Osteoblast (primary cell): ENCODE measurements around the gene EMP2. TPM values are rescaled to one million over a fixed set of nuclear protein-coding genes. Genes with fewer than 3 reads are reported as not detected.

Experiments
- DNase-seq: peaks from one replicate; pipeline ENCODE4 v3.0.0; 2011; ENCODE audit warnings: low spot score, mixed read lengths; ENCODE audit not compliant: insufficient read length; ENCODE audit errors: missing footprints
- H2AFZ ChIP-seq: 2 replicates; pipeline ENCODE4 v1.6.0; 2011; ENCODE audit warnings: mild to moderate bottlenecking, low read length
- H3K27ac ChIP-seq: 2 replicates; pipeline ENCODE4 v1.5.1; 2011; ENCODE audit warnings: mild to moderate bottlenecking, low read depth, low read length, moderate library complexity
- H3K27me3 ChIP-seq: 2 replicates; pipeline ENCODE4 v1.6.0; 2012; ENCODE audit warnings: mild to moderate bottlenecking, control low read depth, inconsistent platforms, low read length, moderate library complexity; ENCODE audit not compliant: insufficient read depth
- H3K36me3 ChIP-seq: 2 replicates; pipeline ENCODE4 v1.5.1; 2011; ENCODE audit warnings: mild to moderate bottlenecking, low read length, control low read depth, moderate library complexity; ENCODE audit not compliant: insufficient read depth
- H3K4me1 ChIP-seq: 2 replicates; pipeline ENCODE4 v1.5.1; 2011; ENCODE audit warnings: mild to moderate bottlenecking, low read length, control low read depth, moderate library complexity; ENCODE audit not compliant: insufficient read depth
- H3K4me2 ChIP-seq: 2 replicates; pipeline ENCODE4 v1.6.0; 2011; ENCODE audit warnings: mild to moderate bottlenecking, low read length; ENCODE audit not compliant: insufficient read depth
- H3K4me3 ChIP-seq: fragments of 200-600 bp; sonication (generic); 3 replicates; pipeline ENCODE4 v1.5.1; 2012; ENCODE audit warnings: mild to moderate bottlenecking, low read length, inconsistent platforms; ENCODE audit not compliant: insufficient read depth
- H3K79me2 ChIP-seq: 2 replicates; pipeline ENCODE4 v1.6.0; 2012; ENCODE audit warnings: mild to moderate bottlenecking, low read length, control low read depth, inconsistent platforms; ENCODE audit not compliant: insufficient read depth
- H3K9me3 ChIP-seq: 2 replicates; pipeline ENCODE4 v1.5.1; 2011; ENCODE audit warnings: low read depth, low read length, control low read depth
- H4K20me1 ChIP-seq: 2 replicates; pipeline ENCODE4 v1.6.0; 2012; ENCODE audit warnings: mild to moderate bottlenecking, low read length, control low read depth; ENCODE audit not compliant: insufficient read depth
- total RNA-seq: library from RNA; depleted of rRNA; stranded (reverse); fragments of >200 nt; gene quantifications from 2 replicates; pipeline ENCODE4 v1.2.3, GENCODE V29; 2012
- TF ChIP-seq, protein P1 (sequence below): IDR thresholded peaks from 2 replicates; pipeline ENCODE4 v1.5.1; 2011; ENCODE audit warnings: mild to moderate bottlenecking, low read depth, low read length, moderate library complexity; ENCODE audit errors: extremely low read depth

Gene EMP2
- total RNA-seq, 1 donor: 31.8 TPM

- no peak for DNase-seq
- Histone ChIP-seq H3K4me3 (no peak overlapping the region), H2AFZ (no peak overlapping the region)
Measured at GRCh38 chr16:10497132-10498101, 83.0 kb downstream of the EMP2 start.

GRCh38 chr16:10495031-10495345 is 85.4 kb downstream of the EMP2 start:
- DNase-seq: no peak
- H3K4me2 ChIP-seq: no peak overlapping the region
- H2AFZ ChIP-seq: no peak overlapping the region
- TF ChIP-seq, protein P1, sequence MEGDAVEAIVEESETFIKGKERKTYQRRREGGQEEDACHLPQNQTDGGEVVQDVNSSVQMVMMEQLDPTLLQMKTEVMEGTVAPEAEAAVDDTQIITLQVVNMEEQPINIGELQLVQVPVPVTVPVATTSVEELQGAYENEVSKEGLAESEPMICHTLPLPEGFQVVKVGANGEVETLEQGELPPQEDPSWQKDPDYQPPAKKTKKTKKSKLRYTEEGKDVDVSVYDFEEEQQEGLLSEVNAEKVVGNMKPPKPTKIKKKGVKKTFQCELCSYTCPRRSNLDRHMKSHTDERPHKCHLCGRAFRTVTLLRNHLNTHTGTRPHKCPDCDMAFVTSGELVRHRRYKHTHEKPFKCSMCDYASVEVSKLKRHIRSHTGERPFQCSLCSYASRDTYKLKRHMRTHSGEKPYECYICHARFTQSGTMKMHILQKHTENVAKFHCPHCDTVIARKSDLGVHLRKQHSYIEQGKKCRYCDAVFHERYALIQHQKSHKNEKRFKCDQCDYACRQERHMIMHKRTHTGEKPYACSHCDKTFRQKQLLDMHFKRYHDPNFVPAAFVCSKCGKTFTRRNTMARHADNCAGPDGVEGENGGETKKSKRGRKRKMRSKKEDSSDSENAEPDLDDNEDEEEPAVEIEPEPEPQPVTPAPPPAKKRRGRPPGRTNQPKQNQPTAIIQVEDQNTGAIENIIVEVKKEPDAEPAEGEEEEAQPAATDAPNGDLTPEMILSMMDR: no peak
- no peak overlapping the region for H3K4me3 ChIP-seq
- peaks cover 3% of the 10 kb centered on the region for H3K9me3 ChIP-seq
- no peaks in the 10 kb centered on the region for H3K79me2 ChIP-seq
- H3K27me3 ChIP-seq: no peaks in the 10 kb centered on the region
- no peaks in the 10 kb centered on the region for H3K36me3 ChIP-seq
- H3K27ac ChIP-seq: no peak overlapping the region
- H3K4me1 ChIP-seq: no peaks in the 10 kb centered on the region
- no peaks in the 10 kb centered on the region for H4K20me1 ChIP-seq

More at GRCh38 chr16:10497132-10498101, 83.0 kb downstream of the EMP2 start:
- Histone ChIP-seq H3K27ac (no peak overlapping the region), H4K20me1 (no peaks in the 10 kb centered on the region), H3K79me2 (no peaks in the 10 kb centered on the region), H3K4me2 (no peak overlapping the region), H3K36me3 (no peaks in the 10 kb centered on the region), H3K9me3 (peaks cover 3% of the 10 kb centered on the region), H3K27me3 (no peaks in the 10 kb centered on the region), H3K4me1 (no peaks in the 10 kb centered on the region)
- TF ChIP-seq, protein P1: no peak

DNA sequence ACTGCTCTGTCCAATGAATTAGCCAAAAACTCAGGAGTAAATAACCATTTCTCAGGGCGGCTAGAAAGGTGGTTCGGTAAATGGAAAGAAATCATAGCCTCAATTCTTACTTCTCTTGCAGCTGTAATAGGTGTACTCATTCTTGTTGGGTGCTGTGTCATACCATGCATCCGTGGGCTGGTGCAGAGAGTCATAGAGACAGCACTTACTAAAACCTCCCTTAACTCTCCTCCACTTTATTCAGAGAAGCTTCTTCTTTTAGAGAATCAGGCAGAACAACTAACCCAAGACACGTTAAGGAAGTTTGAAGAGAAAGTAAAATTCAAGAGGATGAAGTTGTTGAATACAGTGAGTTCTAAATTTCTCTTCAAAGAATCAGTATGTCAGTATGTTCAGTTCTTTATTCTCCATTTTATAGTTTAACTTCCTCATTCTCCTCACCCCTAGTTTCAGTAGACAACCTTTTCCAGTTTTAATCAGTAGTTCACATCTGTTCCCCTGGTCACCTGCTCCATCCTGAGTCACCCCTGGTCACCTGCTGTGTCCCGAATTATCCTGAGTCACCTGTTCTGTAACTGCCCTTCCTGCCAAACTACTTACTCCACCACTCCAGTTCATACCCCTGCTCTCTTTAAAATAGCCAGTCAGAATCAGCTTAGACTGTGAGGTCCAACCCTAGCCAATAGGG is 85.9 kb downstream of the EMP2 start:
- no peaks in the 10 kb centered on the region for H3K79me2 ChIP-seq
- H3K4me3 ChIP-seq: no peak overlapping the region
- H4K20me1 ChIP-seq: no peaks in the 10 kb centered on the region
- H2AFZ ChIP-seq: no peak overlapping the region
- H3K36me3 ChIP-seq: no peaks in the 10 kb centered on the region
- no peak overlapping the region for H3K4me2 ChIP-seq
- peaks cover 3% of the 10 kb centered on the region for H3K9me3 ChIP-seq
- no peak overlapping the region for H3K27ac ChIP-seq
- no peak for DNase-seq
- TF ChIP-seq, protein P1: no peak
- no peaks in the 10 kb centered on the region for H3K4me1 ChIP-seq
- no peaks in the 10 kb centered on the region for H3K27me3 ChIP-seq

GRCh38 chr16:10493276-10493675 is 87.1 kb downstream of the EMP2 start:
- H3K4me2 ChIP-seq: no peak overlapping the region
- no peaks in the 10 kb centered on the region for H3K36me3 ChIP-seq
- H3K27ac ChIP-seq: no peak overlapping the region
- DNase-seq: no peak
- H3K4me1 ChIP-seq: no peaks in the 10 kb centered on the region
- peaks cover 3% of the 10 kb centered on the region for H3K9me3 ChIP-seq
- no peak overlapping the region for H3K4me3 ChIP-seq
- TF ChIP-seq, protein P1: no peak
- H2AFZ ChIP-seq: no peak overlapping the region
- H4K20me1 ChIP-seq: no peaks in the 10 kb centered on the region
- H3K27me3 ChIP-seq: no peaks in the 10 kb centered on the region
- no peaks in the 10 kb centered on the region for H3K79me2 ChIP-seq
